H9 (cell line): ENCODE measurements around the gene FAM156A. TPM values are rescaled to one million over a fixed set of nuclear protein-coding genes. Genes with fewer than 3 reads are reported as not detected.
"Not testable (repeated sequence)": the region's sequence is repeated elsewhere in the genome, so short reads cannot be mapped to it uniquely, and the experiment has no call there.

ENCODE experiments used
- DNase-seq: peaks from one replicate; pipeline ENCODE4 v3.0.0-alpha.2; 2017
- H2AFZ ChIP-seq: one replicate; pipeline ENCODE4 v1.6.1; 2013; ENCODE audit warnings: mild to moderate bottlenecking, low read length, control low read depth, moderate library complexity
- H2AK5ac ChIP-seq: 2 replicates; pipeline ENCODE4 v1.6.1; 2013; ENCODE audit warnings: low read length, control low read depth, mixed read lengths; ENCODE audit not compliant: insufficient read length
- H2BK120ac ChIP-seq: one replicate; pipeline ENCODE4 v1.6.1; 2013; ENCODE audit warnings: low read depth, mild to moderate bottlenecking, low read length, control low read depth, inconsistent platforms; ENCODE audit not compliant: poor library complexity, severe bottlenecking
- H2BK12ac ChIP-seq: 2 replicates; pipeline ENCODE4 v1.6.1; 2013; ENCODE audit warnings: low read length, control low read depth, mixed read lengths, low read depth; ENCODE audit not compliant: insufficient read length
- H2BK15ac ChIP-seq: 2 replicates; pipeline ENCODE4 v1.6.1; 2013; ENCODE audit warnings: low read depth, low read length, control low read depth
- H2BK20ac ChIP-seq: one replicate; pipeline ENCODE4 v1.6.1; 2013; ENCODE audit warnings: low read depth, mild to moderate bottlenecking, low read length, control low read depth, inconsistent platforms; ENCODE audit not compliant: poor library complexity, severe bottlenecking
- H2BK5ac ChIP-seq: 2 replicates; pipeline ENCODE4 v1.6.1; 2013; ENCODE audit warnings: low read length, control low read depth, mixed read lengths; ENCODE audit not compliant: insufficient read length
- H3K14ac ChIP-seq: 2 replicates; pipeline ENCODE4 v1.6.1; 2013; ENCODE audit warnings: low read length, control low read depth; ENCODE audit not compliant: insufficient read depth
- H3K18ac ChIP-seq: 2 replicates; pipeline ENCODE4 v1.6.1; 2013; ENCODE audit warnings: low read depth, mild to moderate bottlenecking, mixed read lengths, low read length, control low read depth; ENCODE audit not compliant: insufficient read length
- H3K23ac ChIP-seq: 2 replicates; pipeline ENCODE4 v1.6.1; 2013; ENCODE audit warnings: low read length, control low read depth, mixed read lengths, low read depth; ENCODE audit not compliant: insufficient read length
- H3K23me2 ChIP-seq: 2 replicates; pipeline ENCODE4 v1.6.1; 2013; ENCODE audit warnings: low read depth, mild to moderate bottlenecking, mixed read lengths, low read length, control low read depth; ENCODE audit not compliant: insufficient read length, poor library complexity, severe bottlenecking
- H3K27ac ChIP-seq: 2 replicates; pipeline ENCODE4 v1.5.1; 2013; ENCODE audit warnings: low read length, control low read depth, mixed read lengths, low read depth; ENCODE audit not compliant: insufficient read length
- H3K27me3 ChIP-seq: 2 replicates; pipeline ENCODE4 v1.6.1; 2013; ENCODE audit warnings: low read length, control low read depth, inconsistent platforms; ENCODE audit not compliant: insufficient read depth
- H3K4ac ChIP-seq: 2 replicates; pipeline ENCODE4 v1.6.1; 2013; ENCODE audit warnings: low read depth, mild to moderate bottlenecking, control low read depth, inconsistent platforms, low read length, moderate library complexity
- H3K4me1 ChIP-seq: 2 replicates; pipeline ENCODE4 v1.6.1; 2013; ENCODE audit warnings: low read length, control low read depth, inconsistent platforms; ENCODE audit not compliant: insufficient read depth
- H3K4me2 ChIP-seq: 2 replicates; pipeline ENCODE4 v1.6.1; 2013; ENCODE audit warnings: low read length, control low read depth, mixed read lengths; ENCODE audit not compliant: insufficient read length, insufficient read depth
- H3K56ac ChIP-seq: 2 replicates; pipeline ENCODE4 v1.6.1; 2013; ENCODE audit warnings: low read depth, mild to moderate bottlenecking, mixed read lengths, low read length, control low read depth; ENCODE audit not compliant: insufficient read length
- H3K79me1 ChIP-seq: 2 replicates; pipeline ENCODE4 v1.6.1; 2013; ENCODE audit warnings: low read depth, mild to moderate bottlenecking, moderate library complexity, low read length, control low read depth, inconsistent platforms; ENCODE audit not compliant: insufficient read depth, poor library complexity, severe bottlenecking
- H3K79me2 ChIP-seq: 2 replicates; pipeline ENCODE4 v1.6.1; 2013; ENCODE audit warnings: low read length, control low read depth, inconsistent platforms; ENCODE audit not compliant: insufficient read depth
- H3K9ac ChIP-seq: 2 replicates; pipeline ENCODE4 v1.6.1; 2013; ENCODE audit warnings: low read length, control low read depth, mixed read lengths; ENCODE audit not compliant: insufficient read length; ENCODE audit errors: extremely low read depth
- H3K9me3 ChIP-seq: one replicate; pipeline ENCODE4 v1.6.1; 2013; ENCODE audit warnings: low read depth, low read length, inconsistent platforms; ENCODE audit not compliant: control insufficient read depth
- H3T11ph ChIP-seq: one replicate; pipeline ENCODE4 v1.6.1; 2013; ENCODE audit warnings: mild to moderate bottlenecking, low read length, control low read depth, inconsistent platforms
- H4K20me1 ChIP-seq: one replicate; pipeline ENCODE4 v1.6.1; 2013; ENCODE audit not compliant: control insufficient read depth, insufficient read length, insufficient read depth
- H4K5ac ChIP-seq: 2 replicates; pipeline ENCODE4 v1.6.1; 2013; ENCODE audit warnings: low read depth, mild to moderate bottlenecking, mixed read lengths, low read length, control low read depth; ENCODE audit not compliant: insufficient read length
- H4K8ac ChIP-seq: replicated peaks from 2 replicates; pipeline ENCODE4 v1.6.1; 2013; ENCODE audit warnings: low read length, control low read depth, mixed read lengths, low read depth; ENCODE audit not compliant: insufficient read length
- H4K91ac ChIP-seq: 2 replicates; pipeline ENCODE4 v1.6.1; 2013; ENCODE audit warnings: low read depth, mild to moderate bottlenecking, moderate library complexity, mixed read lengths, low read length, control low read depth; ENCODE audit not compliant: insufficient read length
- H3K27ac Mint-ChIP-seq, 3 experiments: 2 replicates in 2 of 3; 3 replicates in 1 of 3; pipeline ENCODE4 v1.8.0; 2020 to 2021; ENCODE audit warnings: mixed read lengths in 3 of 3, mild to moderate bottlenecking in 1 of 3, moderate library complexity in 1 of 3
- H3K27me3 Mint-ChIP-seq: 2 replicates; pipeline ENCODE4 v1.8.0; 2021; ENCODE audit warnings: low read depth, mild to moderate bottlenecking, moderate library complexity, mixed read lengths
- H3K36me3 Mint-ChIP-seq, 3 experiments: 2 replicates in 2 of 3; 3 replicates in 1 of 3; pipeline ENCODE4 v1.8.0; 2020 to 2021; ENCODE audit warnings: low read depth in 3 of 3, mixed read lengths in 3 of 3; ENCODE audit not compliant: insufficient read depth in 1 of 3
- H3K4me1 Mint-ChIP-seq, 2 experiments: 2 replicates each; pipeline ENCODE4 v1.8.0; 2020; ENCODE audit warnings: mixed read lengths in 2 of 2
- H3K4me3 Mint-ChIP-seq, 2 experiments: 2 replicates in 1 of 2; 3 replicates in 1 of 2; pipeline ENCODE4 v1.8.0; 2020 to 2021; ENCODE audit warnings: mild to moderate bottlenecking in 2 of 2, mixed read lengths in 2 of 2, moderate library complexity in 1 of 2
- H3K9me3 Mint-ChIP-seq, 2 experiments: 2 replicates in 1 of 2; 3 replicates in 1 of 2; pipeline ENCODE4 v1.8.0; 2020; ENCODE audit warnings: mild to moderate bottlenecking in 2 of 2, mixed read lengths in 2 of 2, moderate library complexity in 1 of 2
- WGBS: extraction: QIAGEN DNeasy Blood & Tissue Kit; methylation state at CpG from one replicate; pipeline ENCODE4 v1.1.7; 2013; ENCODE audit warnings: missing lambda C conversion rate, low lambda C conversion rate, mixed read lengths; ENCODE audit not compliant: insufficient read length; ENCODE audit errors: extremely low coverage; 5-methylcytosine and 5-hydroxymethylcytosine counted together
- total RNA-seq: library from RNA; stranded (reverse); gene quantifications from 2 replicates; pipeline ENCODE4 v1.2.1, GENCODE V29; 2021

The FAM156A gene
- total RNA-seq, 1 experiment from 2014 or later, result 15.7 TPM

- not testable (repeated sequence) for H3K4me1 Mint-ChIP-seq, H3T11ph ChIP-seq, H4K91ac ChIP-seq, H3K4me1 ChIP-seq, H4K8ac ChIP-seq, H3K4me3 Mint-ChIP-seq, H3K56ac ChIP-seq, H2BK12ac ChIP-seq, H3K14ac ChIP-seq, H3K4me2 ChIP-seq, H3K23ac ChIP-seq, H3K4ac ChIP-seq, H3K18ac ChIP-seq, H3K27ac ChIP-seq, H3K9ac ChIP-seq, H2BK20ac ChIP-seq, H4K5ac ChIP-seq, H3K27me3 Mint-ChIP-seq, H3K36me3 Mint-ChIP-seq, H3K9me3 Mint-ChIP-seq, H2BK120ac ChIP-seq, H2BK15ac ChIP-seq, H3K27me3 ChIP-seq, H3K79me2 ChIP-seq, H4K20me1 ChIP-seq, H3K79me1 ChIP-seq, H2AFZ ChIP-seq, H2BK5ac ChIP-seq, H2AK5ac ChIP-seq, H3K23me2 ChIP-seq, H3K9me3 ChIP-seq, H3K27ac Mint-ChIP-seq, DNase-seq
- no CpG with 5 or more reads among the region's 10 CpGs for WGBS
Measured at GRCh38 chrX:52949884-52950283, 8.4 kb downstream of the FAM156A start.

- no CpG with 5 or more reads among the region's 4 CpGs for WGBS
- H3K23ac ChIP-seq, result not testable (repeated sequence)
Measured at GRCh38 chrX:52949325-52949724, 9.0 kb downstream of the FAM156A start.

More at GRCh38 chrX:52949325-52949724, 9.0 kb downstream of the FAM156A start:
- H3K27me3 ChIP-seq, H3K9me3 Mint-ChIP-seq, H2AFZ ChIP-seq, H3K27ac Mint-ChIP-seq, H2BK20ac ChIP-seq, H3K79me2 ChIP-seq, H4K20me1 ChIP-seq, H2AK5ac ChIP-seq, DNase-seq, H3K4me1 Mint-ChIP-seq, H2BK15ac ChIP-seq, H4K5ac ChIP-seq, H2BK12ac ChIP-seq, H4K8ac ChIP-seq, H3K27me3 Mint-ChIP-seq, H3K14ac ChIP-seq, H3K23me2 ChIP-seq, H3T11ph ChIP-seq, H3K4me1 ChIP-seq, H3K79me1 ChIP-seq, H3K27ac ChIP-seq, H3K4me2 ChIP-seq, H3K4me3 Mint-ChIP-seq, H3K9ac ChIP-seq, H3K4ac ChIP-seq, H3K9me3 ChIP-seq, H3K36me3 Mint-ChIP-seq, H3K18ac ChIP-seq, H4K91ac ChIP-seq, H3K56ac ChIP-seq, H2BK5ac ChIP-seq, H2BK120ac ChIP-seq: not testable (repeated sequence)
